ENCODE measurements around the gene BRINP3.

BRINP3 gene

GRCh38 chr1:190328871-190329270 lies 148.8 kb downstream of the BRINP3 start:
- Histone ChIP-seq H3K4me3 (ENCODE audit: extremely low read depth, insufficient read depth, low read length, poor library complexity, severe bottlenecking) (no peak overlapping the region), H3K27ac (ENCODE audit: low read depth, low read length, severe bottlenecking) (no peak overlapping the region), H3K9me3 (ENCODE audit: control insufficient read depth, low read length) (no peaks in the 10 kb centered on the region), H3K4me1 (ENCODE audit: control insufficient read depth, insufficient read depth, low read length, poor library complexity, severe bottlenecking) (no peaks in the 10 kb centered on the region), H3K36me3 (ENCODE audit: control insufficient read depth, insufficient read depth, low read length) (no peaks in the 10 kb centered on the region)
- 50 to 80% methylated on average over 1 of the region's 4 CpGs for WGBS, 2 experiments (ENCODE audit: insufficient coverage in 2 of 2)

GRCh38 chr1:190328361-190328760 lies 149.3 kb downstream of the BRINP3 start:
- Histone ChIP-seq H3K27ac (ENCODE audit: low read depth, low read length, severe bottlenecking) (no peak overlapping the region), H3K36me3 (ENCODE audit: control insufficient read depth, insufficient read depth, low read length) (no peaks in the 10 kb centered on the region), H3K9me3 (ENCODE audit: control insufficient read depth, low read length) (no peaks in the 10 kb centered on the region), H3K4me3 (ENCODE audit: extremely low read depth, insufficient read depth, low read length, poor library complexity, severe bottlenecking) (no peak overlapping the region), H3K4me1 (ENCODE audit: control insufficient read depth, insufficient read depth, low read length, poor library complexity, severe bottlenecking) (no peaks in the 10 kb centered on the region)

GRCh38 chr1:190327271-190327670 lies 150.4 kb downstream of the BRINP3 start:
- Histone ChIP-seq H3K27ac (ENCODE audit: low read depth, low read length, severe bottlenecking) (no peak overlapping the region), H3K4me1 (ENCODE audit: control insufficient read depth, insufficient read depth, low read length, poor library complexity, severe bottlenecking) (no peaks in the 10 kb centered on the region), H3K9me3 (ENCODE audit: control insufficient read depth, low read length) (no peaks in the 10 kb centered on the region), H3K4me3 (ENCODE audit: extremely low read depth, insufficient read depth, low read length, poor library complexity, severe bottlenecking) (no peak overlapping the region), H3K36me3 (ENCODE audit: control insufficient read depth, insufficient read depth, low read length) (no peaks in the 10 kb centered on the region)
- WGBS, 2 experiments (ENCODE audit: insufficient coverage in 2 of 2): no CpG with 5 or more reads among the region's 3 CpGs

GRCh38 chr1:190323530-190323929 lies 154.1 kb downstream of the BRINP3 start:
- no CpG with 5 or more reads among the region's 2 CpGs for WGBS, 2 experiments (ENCODE audit: insufficient coverage in 2 of 2)
- no peaks in the 10 kb centered on the region for H3K9me3 ChIP-seq (ENCODE audit: control insufficient read depth, low read length)
- H3K4me1 ChIP-seq (ENCODE audit: control insufficient read depth, insufficient read depth, low read length, poor library complexity, severe bottlenecking): no peaks in the 10 kb centered on the region
- H3K36me3 ChIP-seq (ENCODE audit: control insufficient read depth, insufficient read depth, low read length): no peaks in the 10 kb centered on the region
- H3K27ac ChIP-seq (ENCODE audit: low read depth, low read length, severe bottlenecking): no peak overlapping the region
- H3K4me3 ChIP-seq (ENCODE audit: extremely low read depth, insufficient read depth, low read length, poor library complexity, severe bottlenecking): no peak overlapping the region

DNA sequence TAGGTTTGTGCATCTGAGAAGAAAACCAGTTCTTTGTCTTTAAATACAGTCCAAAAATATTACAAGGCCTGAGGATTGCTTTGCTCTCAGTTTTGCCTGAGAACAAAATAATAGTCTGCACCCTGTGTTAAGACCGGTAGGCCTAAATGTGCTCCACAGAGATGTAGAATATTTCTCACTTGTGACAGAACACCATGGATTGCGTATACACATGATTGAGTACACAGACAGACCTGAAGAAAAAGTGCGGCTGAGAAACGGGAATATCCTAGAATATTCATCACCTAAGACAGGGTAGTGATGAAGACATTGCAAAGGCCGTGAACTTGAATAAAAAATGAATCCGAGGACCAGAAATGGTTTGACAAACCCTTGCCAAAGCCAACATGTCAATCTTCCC lies 155.4 kb downstream of the BRINP3 start:
- WGBS, 2 experiments (ENCODE audit: insufficient coverage in 2 of 2): 60 to 91% methylated on average over 1 to 4 of the region's 6 CpGs
- H3K27ac ChIP-seq (ENCODE audit: low read depth, low read length, severe bottlenecking): no peak overlapping the region
- no peaks in the 10 kb centered on the region for H3K4me1 ChIP-seq (ENCODE audit: control insufficient read depth, insufficient read depth, low read length, poor library complexity, severe bottlenecking)
- no peak overlapping the region for H3K4me3 ChIP-seq (ENCODE audit: extremely low read depth, insufficient read depth, low read length, poor library complexity, severe bottlenecking)
- no peaks in the 10 kb centered on the region for H3K9me3 ChIP-seq (ENCODE audit: control insufficient read depth, low read length)
- no peaks in the 10 kb centered on the region for H3K36me3 ChIP-seq (ENCODE audit: control insufficient read depth, insufficient read depth, low read length)

DNA sequence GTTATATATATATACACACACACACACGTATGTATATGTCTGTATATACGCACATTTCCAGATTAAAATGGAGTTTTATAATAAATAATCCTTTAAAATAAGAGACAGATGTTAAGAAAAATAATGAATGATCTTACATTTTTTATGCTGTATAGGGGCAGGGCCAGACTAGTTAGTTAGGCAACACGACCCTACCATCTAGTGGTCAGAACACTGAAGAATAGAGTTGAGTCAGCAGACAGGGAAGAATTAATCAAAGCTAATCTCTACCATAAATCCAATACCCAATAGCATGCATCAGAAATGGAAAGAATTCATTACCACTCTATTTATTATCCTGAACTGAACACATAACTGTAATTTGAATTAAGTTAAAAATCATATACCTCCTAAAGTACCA lies 156.7 kb downstream of the BRINP3 start:
- Histone ChIP-seq H3K9me3 (ENCODE audit: control insufficient read depth, low read length) (no peaks in the 10 kb centered on the region), H3K27ac (ENCODE audit: low read depth, low read length, severe bottlenecking) (no peak overlapping the region), H3K4me1 (ENCODE audit: control insufficient read depth, insufficient read depth, low read length, poor library complexity, severe bottlenecking) (no peaks in the 10 kb centered on the region), H3K4me3 (ENCODE audit: extremely low read depth, insufficient read depth, low read length, poor library complexity, severe bottlenecking) (no peak overlapping the region), H3K36me3 (ENCODE audit: control insufficient read depth, insufficient read depth, low read length) (no peaks in the 10 kb centered on the region)
- WGBS, 2 experiments (ENCODE audit: insufficient coverage in 2 of 2): no CpG with 5 or more reads among the region's 3 CpGs

DNA sequence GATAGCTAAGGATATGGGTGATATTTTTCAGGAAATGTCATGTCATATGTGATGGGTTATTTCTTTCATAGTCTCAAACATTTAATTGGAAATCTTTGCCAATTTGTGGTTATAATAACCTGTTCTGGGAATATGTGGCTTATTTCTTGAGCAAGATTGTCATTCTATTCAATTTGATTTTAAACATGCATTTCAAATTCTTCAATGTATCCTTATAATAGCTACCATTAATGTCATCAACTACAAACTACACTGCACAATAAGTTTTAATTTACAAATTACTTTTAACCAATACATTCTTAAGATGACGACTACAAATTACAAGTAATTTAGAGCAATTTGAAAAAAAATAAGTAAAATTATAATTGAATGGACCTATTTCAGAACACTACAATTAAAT lies 164.9 kb downstream of the BRINP3 start:
- Histone ChIP-seq H3K9me3 (ENCODE audit: control insufficient read depth, low read length) (no peaks in the 10 kb centered on the region), H3K4me3 (ENCODE audit: extremely low read depth, insufficient read depth, low read length, poor library complexity, severe bottlenecking) (no peak overlapping the region), H3K36me3 (ENCODE audit: control insufficient read depth, insufficient read depth, low read length) (no peaks in the 10 kb centered on the region), H3K4me1 (ENCODE audit: control insufficient read depth, insufficient read depth, low read length, poor library complexity, severe bottlenecking) (no peaks in the 10 kb centered on the region), H3K27ac (ENCODE audit: low read depth, low read length, severe bottlenecking) (no peak overlapping the region)
- no CpG with 5 or more reads among the region's 1 CpG for WGBS, 2 experiments (ENCODE audit: insufficient coverage in 2 of 2)

DNA sequence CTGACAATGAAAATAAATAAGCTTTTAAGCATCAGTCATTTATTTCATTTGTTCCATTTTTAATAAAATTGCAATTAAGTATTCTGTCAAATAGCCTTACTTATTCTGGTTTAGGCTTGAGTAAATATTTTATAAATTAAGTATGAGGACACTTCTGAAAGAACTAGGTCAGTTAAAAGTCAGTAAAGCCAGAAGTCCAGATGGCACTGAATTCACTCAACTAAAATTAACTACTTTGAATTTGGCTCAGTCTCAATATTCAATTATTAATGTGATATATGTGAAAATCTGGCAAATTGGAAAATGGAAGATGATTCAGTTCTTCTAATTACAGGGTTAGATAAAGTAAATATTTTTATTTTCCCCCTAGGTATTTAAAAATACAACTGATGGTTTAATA lies 174.2 kb downstream of the BRINP3 start:
- Histone ChIP-seq H3K27ac (ENCODE audit: low read depth, low read length, severe bottlenecking) (no peak overlapping the region), H3K4me1 (ENCODE audit: control insufficient read depth, insufficient read depth, low read length, poor library complexity, severe bottlenecking) (no peaks in the 10 kb centered on the region), H3K4me3 (ENCODE audit: extremely low read depth, insufficient read depth, low read length, poor library complexity, severe bottlenecking) (no peak overlapping the region)

GRCh38 chr1:190296453-190296852 lies 181.2 kb downstream of the BRINP3 start:
- WGBS, 2 experiments (ENCODE audit: insufficient coverage in 2 of 2): 100% methylated on average over 1 of the region's 2 CpGs; no CpG with 5 or more reads in 1 of the 2 experiments
- Histone ChIP-seq H3K9me3 (ENCODE audit: control insufficient read depth, low read length) (no peaks in the 10 kb centered on the region), H3K27ac (ENCODE audit: low read depth, low read length, severe bottlenecking) (no peak overlapping the region), H3K36me3 (ENCODE audit: control insufficient read depth, insufficient read depth, low read length) (no peaks in the 10 kb centered on the region), H3K4me3 (ENCODE audit: extremely low read depth, insufficient read depth, low read length, poor library complexity, severe bottlenecking) (no peak overlapping the region), H3K4me1 (ENCODE audit: control insufficient read depth, insufficient read depth, low read length, poor library complexity, severe bottlenecking) (no peaks in the 10 kb centered on the region)

More for the DNA sequence above, 174.2 kb downstream of the BRINP3 start:
- H3K9me3 ChIP-seq (ENCODE audit: control insufficient read depth, low read length): no peaks in the 10 kb centered on the region
- H3K36me3 ChIP-seq (ENCODE audit: control insufficient read depth, insufficient read depth, low read length): no peaks in the 10 kb centered on the region

DNA sequence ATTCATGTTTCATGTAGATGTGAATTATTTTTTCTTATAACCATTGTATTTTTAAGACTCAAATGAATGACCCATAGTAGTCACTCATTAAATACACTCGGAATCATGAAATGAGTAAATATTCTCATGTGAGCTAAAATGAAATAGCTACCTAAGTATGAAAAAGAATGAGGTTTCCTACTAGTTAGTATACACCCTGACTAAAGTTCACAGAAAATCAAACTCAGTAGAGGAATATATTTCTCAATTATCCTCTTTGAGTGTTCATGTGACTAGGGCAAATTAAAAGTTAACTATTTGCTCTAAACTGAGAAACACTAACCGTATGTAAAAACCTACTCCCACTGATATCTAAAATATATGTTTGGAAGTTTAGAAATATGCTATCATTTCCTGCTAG lies 187.8 kb downstream of the BRINP3 start:
- no peaks in the 10 kb centered on the region for H3K36me3 ChIP-seq (ENCODE audit: control insufficient read depth, insufficient read depth, low read length)
- H3K4me3 ChIP-seq (ENCODE audit: extremely low read depth, insufficient read depth, low read length, poor library complexity, severe bottlenecking): no peak overlapping the region
- no peaks in the 10 kb centered on the region for H3K4me1 ChIP-seq (ENCODE audit: control insufficient read depth, insufficient read depth, low read length, poor library complexity, severe bottlenecking)
- no peaks in the 10 kb centered on the region for H3K9me3 ChIP-seq (ENCODE audit: control insufficient read depth, low read length)
- WGBS, 2 experiments (ENCODE audit: insufficient coverage in 2 of 2): no CpG with 5 or more reads among the region's 2 CpGs
- H3K27ac ChIP-seq (ENCODE audit: low read depth, low read length, severe bottlenecking): no peak overlapping the region

DNA sequence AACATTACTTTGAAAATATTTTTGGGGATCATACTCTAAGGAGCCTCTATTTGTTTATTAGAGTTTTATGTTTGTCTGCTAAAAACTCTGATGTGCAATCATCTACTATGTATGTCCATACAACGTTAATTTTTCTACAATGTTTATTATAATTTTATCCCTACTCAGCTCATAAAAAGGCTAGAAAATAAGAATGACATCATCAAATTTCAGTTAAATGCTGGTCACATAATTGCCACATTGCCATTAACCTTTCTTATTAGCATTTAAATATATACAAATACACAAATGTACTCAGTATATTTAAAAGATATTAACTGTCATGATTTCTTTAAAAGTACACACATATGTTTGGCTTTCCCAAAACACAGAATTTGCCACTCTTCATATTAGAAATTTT lies 191.6 kb downstream of the BRINP3 start:
- no CpG with 5 or more reads among the region's 1 CpG for WGBS, 2 experiments (ENCODE audit: insufficient coverage in 2 of 2)
- Histone ChIP-seq H3K36me3 (ENCODE audit: control insufficient read depth, insufficient read depth, low read length) (no peaks in the 10 kb centered on the region), H3K4me1 (ENCODE audit: control insufficient read depth, insufficient read depth, low read length, poor library complexity, severe bottlenecking) (no peaks in the 10 kb centered on the region)

GRCh38 chr1:190277107-190277506 lies 200.6 kb downstream of the BRINP3 start:
- no peak overlapping the region for H3K27ac ChIP-seq (ENCODE audit: low read depth, low read length, severe bottlenecking)
- WGBS, 2 experiments (ENCODE audit: insufficient coverage in 2 of 2): no CpG with 5 or more reads among the region's 3 CpGs
- H3K4me1 ChIP-seq (ENCODE audit: control insufficient read depth, insufficient read depth, low read length, poor library complexity, severe bottlenecking): no peaks in the 10 kb centered on the region
- H3K9me3 ChIP-seq (ENCODE audit: control insufficient read depth, low read length): no peaks in the 10 kb centered on the region
- H3K36me3 ChIP-seq (ENCODE audit: control insufficient read depth, insufficient read depth, low read length): no peaks in the 10 kb centered on the region
- no peak overlapping the region for H3K4me3 ChIP-seq (ENCODE audit: extremely low read depth, insufficient read depth, low read length, poor library complexity, severe bottlenecking)

More for the DNA sequence above, 191.6 kb downstream of the BRINP3 start:
- no peak overlapping the region for H3K27ac ChIP-seq (ENCODE audit: low read depth, low read length, severe bottlenecking)
- no peaks in the 10 kb centered on the region for H3K9me3 ChIP-seq (ENCODE audit: control insufficient read depth, low read length)
- no peak overlapping the region for H3K4me3 ChIP-seq (ENCODE audit: extremely low read depth, insufficient read depth, low read length, poor library complexity, severe bottlenecking)
